GM23338 (cell line): Measurements from ENCODE around the gene NDST4. TPM values are rescaled to one million over a fixed set of nuclear protein-coding genes. Genes with fewer than 3 reads are reported as not detected.
A peak's percentile ranks its signal among the peaks of the same experiment; 100 is the strongest.

Source experiments
- ATAC-seq: fragments of 200-7000 bp; cut with Tn5 transposase; 3 replicates; pipeline ENCODE4 v1.9.1; 2020
- DNase-seq: peaks from one replicate; pipeline ENCODE4 v3.0.0-alpha.2; 2015; ENCODE audit warnings: low spot score
- H2AFZ ChIP-seq: fragments of 200-600 bp; sonication (generic); 2 replicates; pipeline ENCODE4 v1.8.0; 2016; ENCODE audit warnings: antibody characterized with exemption, mild to moderate bottlenecking, moderate library complexity
- H3F3A ChIP-seq: fragments of 200-600 bp; sonication (generic); replicated peaks from 2 replicates; pipeline ENCODE4 v1.8.0; 2017; ENCODE audit warnings: antibody characterized with exemption, mixed run types, low read depth
- H3K27ac ChIP-seq: fragments of 200-600 bp; sonication (generic); 2 replicates; pipeline ENCODE4 v1.6.1; 2016; ENCODE audit warnings: low read depth
- H3K27me3 ChIP-seq: fragments of 200-600 bp; sonication (generic); 2 replicates; pipeline ENCODE4 v1.8.0; 2016; ENCODE audit warnings: mild to moderate bottlenecking, mixed run types, moderate library complexity; ENCODE audit not compliant: insufficient read depth
- H3K36me3 ChIP-seq: fragments of 200-600 bp; sonication (generic); 2 replicates; pipeline ENCODE4 v1.8.0; 2016; ENCODE audit warnings: mild to moderate bottlenecking; ENCODE audit not compliant: insufficient read depth
- H3K4me1 ChIP-seq: fragments of 200-600 bp; sonication (generic); 2 replicates; pipeline ENCODE4 v1.8.0; 2016; ENCODE audit warnings: mild to moderate bottlenecking, moderate library complexity; ENCODE audit not compliant: insufficient read depth
- H3K4me2 ChIP-seq: fragments of 200-600 bp; sonication (generic); 2 replicates; pipeline ENCODE4 v1.7.1; 2017; ENCODE audit warnings: mixed run types
- H3K4me3 ChIP-seq: fragments of 200-600 bp; sonication (generic); 2 replicates; pipeline ENCODE4 v1.6.1; 2016; ENCODE audit warnings: mixed run types
- H3K79me2 ChIP-seq: fragments of 200-600 bp; sonication (generic); replicated peaks from 2 replicates; pipeline ENCODE4 v1.8.0; 2017; ENCODE audit warnings: mild to moderate bottlenecking; ENCODE audit not compliant: insufficient read depth
- H3K9me2 ChIP-seq: fragments of 200-600 bp; sonication (generic); 2 replicates; pipeline ENCODE4 v1.8.0; 2017; ENCODE audit not compliant: insufficient read depth
- H4K20me1 ChIP-seq: fragments of 200-600 bp; sonication (generic); replicated peaks from 2 replicates; pipeline ENCODE4 v1.8.0; 2017; ENCODE audit warnings: mild to moderate bottlenecking; ENCODE audit not compliant: insufficient read depth
- H3K27ac Mint-ChIP-seq: 2 replicates; pipeline ENCODE4 v1.8.0; 2020; ENCODE audit warnings: inconsistent platforms, mild to moderate bottlenecking, moderate library complexity, mixed read lengths
- H3K27me3 Mint-ChIP-seq: 3 replicates; pipeline ENCODE4 v1.8.0; 2022; ENCODE audit warnings: low read depth, mild to moderate bottlenecking, moderate library complexity, mixed read lengths, inconsistent platforms; ENCODE audit not compliant: insufficient read depth, poor library complexity
- H3K36me3 Mint-ChIP-seq: 3 replicates; pipeline ENCODE4 v1.8.0; 2021; ENCODE audit warnings: low read depth, mild to moderate bottlenecking, inconsistent platforms, moderate library complexity, mixed read lengths
- H3K4me1 Mint-ChIP-seq: 3 replicates; pipeline ENCODE4 v1.8.0; 2020; ENCODE audit warnings: mild to moderate bottlenecking, inconsistent platforms, mixed read lengths
- H3K4me3 Mint-ChIP-seq: 3 replicates; pipeline ENCODE4 v1.8.0; 2021; ENCODE audit warnings: moderate library complexity, mild to moderate bottlenecking, inconsistent platforms, mixed read lengths
- H3K9me3 Mint-ChIP-seq: 3 replicates; pipeline ENCODE4 v1.8.0; 2020; ENCODE audit warnings: moderate library complexity, mild to moderate bottlenecking, inconsistent platforms, mixed read lengths
- CREB1 ChIP-seq: fragments of 250-450 bp; sonication (Bioruptor Pico); IDR thresholded peaks from 2 replicates; pipeline ENCODE4 v1.5.0; 2020; ENCODE audit warnings: low read depth, mild to moderate bottlenecking, moderate library complexity
- EZH2 ChIP-seq: fragments of 200-600 bp; sonication (generic); IDR thresholded peaks from one replicate; pipeline ENCODE4 v1.8.0; 2017; ENCODE audit warnings: antibody characterized with exemption, mild to moderate bottlenecking, low read depth; ENCODE audit not compliant: unreplicated experiment
- EZH2phosphoT487 ChIP-seq: fragments of 200-600 bp; sonication (generic); IDR thresholded peaks from one replicate; pipeline ENCODE4 v1.8.1; 2018; ENCODE audit warnings: antibody characterized with exemption; ENCODE audit not compliant: unreplicated experiment
- JUNB ChIP-seq: IDR thresholded peaks from one replicate; pipeline ENCODE4 v1.6.1; 2016; ENCODE audit warnings: antibody characterized with exemption; ENCODE audit not compliant: unreplicated experiment
- NANOG ChIP-seq: IDR thresholded peaks from 2 replicates; pipeline ENCODE4 v1.6.1; 2016; ENCODE audit warnings: antibody characterized with exemption, borderline replicate concordance
- POLR2AphosphoS5 ChIP-seq: IDR thresholded peaks from 2 replicates; pipeline ENCODE4 v1.6.1; 2016; ENCODE audit warnings: antibody characterized with exemption, low read depth
- STAT1 ChIP-seq: IDR thresholded peaks from one replicate; pipeline ENCODE4 v1.6.1; 2016; ENCODE audit warnings: antibody characterized with exemption; ENCODE audit not compliant: unreplicated experiment
- ZNF114 ChIP-seq: fragments of 250-450 bp; sonication (Bioruptor Pico); IDR thresholded peaks from 2 replicates; pipeline ENCODE4 v1.5.0; 2020; ENCODE audit warnings: mild to moderate bottlenecking, moderate library complexity
- ZNF331 ChIP-seq: fragments of 250-450 bp; sonication (Bioruptor Pico); IDR thresholded peaks from 2 replicates; pipeline ENCODE4 v1.5.0; 2020; ENCODE audit warnings: low read depth, mild to moderate bottlenecking, moderate library complexity
- polyA plus RNA-seq: library from polyadenylated mRNA; unstranded; fragments of >200 nt; fragmentation: Nextera tagmentation; extraction: Ambion mirVana; gene quantifications from 2 replicates; pipeline ENCODE4 v1.2.1, GENCODE V29; 2016
- total RNA-seq: library from RNA; depleted of rRNA; stranded (reverse); fragments of >200 nt; shearing (Covaris generic); gene quantifications from 2 replicates; pipeline ENCODE4 v1.2.3, GENCODE V29; 2014
- TF ChIP-seq, protein P1 (sequence below): IDR thresholded peaks from one replicate; pipeline ENCODE4 v1.6.1; 2018; ENCODE audit warnings: antibody characterized with exemption; ENCODE audit not compliant: unreplicated experiment
- TF ChIP-seq, protein P2 (sequence below), 2 experiments: fragments of 200-600 bp in 1 of 2; sonication (generic) in 1 of 2; conservative IDR thresholded peaks; 2 replicates each; pipeline versions ENCODE4 v1.5.1 to v1.6.1; 2016 to 2017; ENCODE audit warnings: antibody characterized with exemption in 2 of 2, low read depth in 2 of 2, mild to moderate bottlenecking in 2 of 2, moderate library complexity in 1 of 2

NDST4 gene
- total and polyA plus RNA-seq, 2 experiments from 2014 or later = not detected

DNA sequence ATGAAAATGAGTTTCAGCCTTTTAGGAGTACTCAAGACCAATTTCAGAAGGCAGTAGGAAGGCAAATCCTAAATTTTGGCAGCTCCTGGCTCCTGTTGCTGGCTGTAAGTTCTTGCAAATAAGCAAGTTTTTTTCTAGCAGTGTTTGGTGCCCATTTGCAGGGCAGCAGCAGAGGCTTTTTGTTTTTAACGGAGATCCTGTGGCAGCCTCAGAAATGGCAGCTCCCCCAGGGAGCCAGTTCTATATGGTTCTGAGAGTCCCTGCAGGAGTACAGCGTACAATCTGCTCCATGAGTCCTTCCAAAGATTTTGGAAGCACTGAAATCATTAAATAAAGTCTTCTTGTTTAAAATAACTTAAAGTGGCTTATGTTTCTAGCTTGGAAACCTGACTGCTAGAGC is 171.9 kb downstream of the NDST4 start:
- no peak overlapping the region for H3K4me3 ChIP-seq
- Mint-ChIP-seq H3K36me3 (no peaks in the 10 kb centered on the region), H3K27me3 (peaks cover 3% of the 10 kb centered on the region), H3K27ac (no peak overlapping the region), H3K9me3 (no peaks in the 10 kb centered on the region), H3K4me1 (peaks cover 13% of the 10 kb centered on the region), H3K4me3 (no peak overlapping the region)
- peak; percentile 64 for ATAC-seq
- H3K27me3 ChIP-seq = no peaks in the 10 kb centered on the region
- H3K27ac ChIP-seq = no peak overlapping the region
- no peaks in the 10 kb centered on the region for H3K36me3 ChIP-seq
- H3F3A ChIP-seq = no peaks in the 10 kb centered on the region
- H3K79me2 ChIP-seq = no peaks in the 10 kb centered on the region
- no peaks in the 10 kb centered on the region for H4K20me1 ChIP-seq
- TF ChIP-seq CREB1 (CRISPR knock-in tag) (no peak), STAT1 (no peak), POLR2AphosphoS5 (no peak), ZNF114 (CRISPR knock-in tag) (no peak), ZNF331 (CRISPR knock-in tag) (no peak), EZH2 (no peak)
- TF ChIP-seq, protein P1, sequence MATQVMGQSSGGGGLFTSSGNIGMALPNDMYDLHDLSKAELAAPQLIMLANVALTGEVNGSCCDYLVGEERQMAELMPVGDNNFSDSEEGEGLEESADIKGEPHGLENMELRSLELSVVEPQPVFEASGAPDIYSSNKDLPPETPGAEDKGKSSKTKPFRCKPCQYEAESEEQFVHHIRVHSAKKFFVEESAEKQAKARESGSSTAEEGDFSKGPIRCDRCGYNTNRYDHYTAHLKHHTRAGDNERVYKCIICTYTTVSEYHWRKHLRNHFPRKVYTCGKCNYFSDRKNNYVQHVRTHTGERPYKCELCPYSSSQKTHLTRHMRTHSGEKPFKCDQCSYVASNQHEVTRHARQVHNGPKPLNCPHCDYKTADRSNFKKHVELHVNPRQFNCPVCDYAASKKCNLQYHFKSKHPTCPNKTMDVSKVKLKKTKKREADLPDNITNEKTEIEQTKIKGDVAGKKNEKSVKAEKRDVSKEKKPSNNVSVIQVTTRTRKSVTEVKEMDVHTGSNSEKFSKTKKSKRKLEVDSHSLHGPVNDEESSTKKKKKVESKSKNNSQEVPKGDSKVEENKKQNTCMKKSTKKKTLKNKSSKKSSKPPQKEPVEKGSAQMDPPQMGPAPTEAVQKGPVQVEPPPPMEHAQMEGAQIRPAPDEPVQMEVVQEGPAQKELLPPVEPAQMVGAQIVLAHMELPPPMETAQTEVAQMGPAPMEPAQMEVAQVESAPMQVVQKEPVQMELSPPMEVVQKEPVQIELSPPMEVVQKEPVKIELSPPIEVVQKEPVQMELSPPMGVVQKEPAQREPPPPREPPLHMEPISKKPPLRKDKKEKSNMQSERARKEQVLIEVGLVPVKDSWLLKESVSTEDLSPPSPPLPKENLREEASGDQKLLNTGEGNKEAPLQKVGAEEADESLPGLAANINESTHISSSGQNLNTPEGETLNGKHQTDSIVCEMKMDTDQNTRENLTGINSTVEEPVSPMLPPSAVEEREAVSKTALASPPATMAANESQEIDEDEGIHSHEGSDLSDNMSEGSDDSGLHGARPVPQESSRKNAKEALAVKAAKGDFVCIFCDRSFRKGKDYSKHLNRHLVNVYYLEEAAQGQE = no peak
- TF ChIP-seq, protein P2, sequence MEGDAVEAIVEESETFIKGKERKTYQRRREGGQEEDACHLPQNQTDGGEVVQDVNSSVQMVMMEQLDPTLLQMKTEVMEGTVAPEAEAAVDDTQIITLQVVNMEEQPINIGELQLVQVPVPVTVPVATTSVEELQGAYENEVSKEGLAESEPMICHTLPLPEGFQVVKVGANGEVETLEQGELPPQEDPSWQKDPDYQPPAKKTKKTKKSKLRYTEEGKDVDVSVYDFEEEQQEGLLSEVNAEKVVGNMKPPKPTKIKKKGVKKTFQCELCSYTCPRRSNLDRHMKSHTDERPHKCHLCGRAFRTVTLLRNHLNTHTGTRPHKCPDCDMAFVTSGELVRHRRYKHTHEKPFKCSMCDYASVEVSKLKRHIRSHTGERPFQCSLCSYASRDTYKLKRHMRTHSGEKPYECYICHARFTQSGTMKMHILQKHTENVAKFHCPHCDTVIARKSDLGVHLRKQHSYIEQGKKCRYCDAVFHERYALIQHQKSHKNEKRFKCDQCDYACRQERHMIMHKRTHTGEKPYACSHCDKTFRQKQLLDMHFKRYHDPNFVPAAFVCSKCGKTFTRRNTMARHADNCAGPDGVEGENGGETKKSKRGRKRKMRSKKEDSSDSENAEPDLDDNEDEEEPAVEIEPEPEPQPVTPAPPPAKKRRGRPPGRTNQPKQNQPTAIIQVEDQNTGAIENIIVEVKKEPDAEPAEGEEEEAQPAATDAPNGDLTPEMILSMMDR (conservative IDR thresholded peaks at IDR 0.05; ENCODE audit: low read depth in 2 of 2) = no peak
- no peaks in the 10 kb centered on the region for H3K9me2 ChIP-seq
- peak; percentile 5 for DNase-seq
- H3K4me2 ChIP-seq = no peak overlapping the region
- no peak overlapping the region for H2AFZ ChIP-seq
- no peaks in the 10 kb centered on the region for H3K4me1 ChIP-seq

DNA sequence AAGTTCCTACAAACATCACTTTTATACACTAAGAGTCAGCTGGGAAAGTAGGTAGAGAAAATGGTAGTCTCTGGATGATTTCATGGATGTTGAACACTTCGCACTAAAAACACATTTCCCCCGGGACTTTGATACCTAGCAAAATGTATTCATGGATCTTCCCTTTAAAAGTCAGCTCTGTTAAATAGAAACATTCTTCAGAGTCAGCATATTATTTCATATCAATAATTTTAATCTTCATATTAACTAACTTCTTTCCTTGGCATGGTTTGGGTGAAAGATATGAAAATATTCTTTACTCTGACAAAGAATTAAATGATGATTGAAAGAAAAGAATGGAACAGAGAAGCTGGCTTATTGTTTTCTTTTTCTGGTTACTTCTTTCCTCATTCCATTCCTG is 185.5 kb downstream of the NDST4 start:
- H3K9me3 Mint-ChIP-seq = no peaks in the 10 kb centered on the region
- Histone ChIP-seq H3K79me2 (no peaks in the 10 kb centered on the region), H3K4me2 (no peak overlapping the region), H3K27me3 (no peaks in the 10 kb centered on the region), H4K20me1 (no peaks in the 10 kb centered on the region), H3K9me2 (no peaks in the 10 kb centered on the region), H3K36me3 (no peaks in the 10 kb centered on the region), H3K4me1 (peaks cover 18% of the 10 kb centered on the region), H3K4me3 (no peak overlapping the region), H3F3A (no peaks in the 10 kb centered on the region), H2AFZ (no peak overlapping the region), H3K27ac (no peak overlapping the region)
- H3K4me1 Mint-ChIP-seq = peaks cover 27% of the 10 kb centered on the region
- H3K36me3 Mint-ChIP-seq = no peaks in the 10 kb centered on the region
- H3K27ac Mint-ChIP-seq = no peak overlapping the region
- DNase-seq (no peak), ATAC-seq (no peak)
- H3K27me3 Mint-ChIP-seq = peaks cover 2% of the 10 kb centered on the region
- no peak overlapping the region for H3K4me3 Mint-ChIP-seq
- no peak for TF ChIP-seq CREB1 (CRISPR knock-in tag)
- TF ChIP-seq EZH2phosphoT487 = no peak
- TF ChIP-seq JUNB = no peak
- no peak for TF ChIP-seq POLR2AphosphoS5
- TF ChIP-seq NANOG = no peak
- TF ChIP-seq, protein P1 = no peak
- TF ChIP-seq ZNF331 (CRISPR knock-in tag) = no peak
